DOHH2 (cell line): ENCODE data around the gene NXT1.

ENCODE experiments used
- H3F3A ChIP-seq: fragments of 200-600 bp; sonication (generic), shearing (Covaris generic); 2 replicates; pipeline ENCODE4 v1.6.0; 2016; ENCODE audit warnings: antibody characterized with exemption, mild to moderate bottlenecking; ENCODE audit not compliant: control insufficient read depth, insufficient read depth
- H3K27ac ChIP-seq: fragments of 200-600 bp; sonication (generic); 2 replicates; pipeline ENCODE4 v1.5.1; 2014; ENCODE audit warnings: low read depth, mild to moderate bottlenecking, low read length, moderate library complexity
- H3K27me3 ChIP-seq: fragments of 200-600 bp; sonication (generic); 2 replicates; pipeline ENCODE4 v1.6.1; 2014; ENCODE audit warnings: mild to moderate bottlenecking, low read length, mixed read lengths; ENCODE audit not compliant: control insufficient read depth
- H3K36me3 ChIP-seq: fragments of 200-600 bp; sonication (generic); 2 replicates; pipeline ENCODE4 v1.6.1; 2014; ENCODE audit warnings: mild to moderate bottlenecking, low read length, moderate library complexity, mixed read lengths; ENCODE audit not compliant: control insufficient read depth
- H3K4me1 ChIP-seq: fragments of 200-600 bp; sonication (generic); 2 replicates; pipeline ENCODE4 v1.6.1; 2014; ENCODE audit warnings: mild to moderate bottlenecking, low read length, mixed read lengths; ENCODE audit not compliant: control insufficient read depth
- H3K4me2 ChIP-seq: fragments of 200-600 bp; sonication (generic); 2 replicates; pipeline ENCODE4 v1.6.0; 2014; ENCODE audit warnings: mild to moderate bottlenecking, low read length, moderate library complexity
- H3K4me3 ChIP-seq: fragments of 200-600 bp; sonication (generic); 2 replicates; pipeline ENCODE4 v1.5.1; 2014; ENCODE audit warnings: mild to moderate bottlenecking, low read length, mixed read lengths
- H3K79me2 ChIP-seq: fragments of 200-600 bp; sonication (generic); 2 replicates; pipeline ENCODE4 v1.6.1; 2014; ENCODE audit warnings: mild to moderate bottlenecking, low read length, mixed read lengths; ENCODE audit not compliant: control insufficient read depth
- H3K9me2 ChIP-seq: fragments of 200-600 bp; sonication (generic); replicated peaks from 2 replicates; pipeline ENCODE4 v1.6.1; 2014; ENCODE audit warnings: mild to moderate bottlenecking, low read length, mixed read lengths; ENCODE audit not compliant: control insufficient read depth
- H3K9me3 ChIP-seq: fragments of 200-600 bp; sonication (generic); 2 replicates; pipeline ENCODE4 v1.6.1; 2014; ENCODE audit warnings: antibody characterized with exemption, low read length, mixed read lengths; ENCODE audit not compliant: control insufficient read depth, insufficient read depth
- H4K20me1 ChIP-seq: fragments of 200-600 bp; sonication (generic); 2 replicates; pipeline ENCODE4 v1.6.0; 2014; ENCODE audit warnings: low read depth, mild to moderate bottlenecking, antibody characterized with exemption, low read length, moderate library complexity; ENCODE audit not compliant: control insufficient read depth, insufficient read depth
- EZH2phosphoT487 ChIP-seq: fragments of 200-600 bp; sonication (generic); IDR thresholded peaks from 2 replicates; pipeline ENCODE4 v1.6.1; 2017; ENCODE audit warnings: borderline replicate concordance, mild to moderate bottlenecking, antibody characterized with exemption, low read length, moderate library complexity, mixed read lengths
- TF ChIP-seq, protein P1 (sequence below): fragments of 200-600 bp; sonication (generic); IDR thresholded peaks from one replicate; pipeline ENCODE4 v1.5.1; 2014; ENCODE audit warnings: antibody characterized with exemption, mild to moderate bottlenecking, low read depth, low read length; ENCODE audit not compliant: poor library complexity, severe bottlenecking

Gene NXT1

DNA sequence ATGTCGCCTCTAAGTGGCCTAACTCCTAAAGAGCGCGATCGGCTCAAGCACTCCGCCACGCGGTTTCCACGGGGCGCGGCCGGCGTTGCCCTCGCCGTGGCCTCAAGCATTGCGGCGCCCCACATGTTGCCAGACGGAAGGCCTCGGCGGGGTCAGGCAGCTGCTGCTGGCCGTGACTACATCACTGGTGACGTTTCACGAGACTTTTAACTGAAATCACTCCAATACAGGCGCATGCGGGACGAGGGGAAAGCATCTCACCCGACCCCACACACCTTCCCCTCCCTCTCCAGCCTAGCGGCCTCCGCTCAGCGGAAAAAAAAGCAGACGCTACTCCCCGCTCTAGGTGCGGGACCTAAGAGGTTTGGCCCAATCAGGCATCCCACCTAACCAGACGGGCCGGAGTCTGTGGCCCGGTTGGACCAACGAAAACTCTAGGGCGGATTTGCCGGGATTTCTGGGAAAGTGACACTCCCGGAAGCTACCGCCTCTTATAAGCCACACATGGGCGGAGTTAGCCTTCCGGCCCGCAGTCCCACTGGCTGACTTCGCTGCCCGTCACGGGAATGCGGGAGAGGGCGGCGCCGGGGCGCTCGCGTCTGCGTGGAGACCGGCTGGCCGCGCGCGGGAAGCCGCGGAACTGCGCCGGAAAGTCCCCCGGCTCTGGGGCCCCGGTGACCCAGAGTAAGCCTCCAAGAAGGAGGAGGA is at the start of gene NXT1:
TSS of gene NXT1 (plus strand) at position 596 of the 708 bp plus-strand sequence. CDS start 3,251 bp downstream, outside the sequence.
- peaks cover 16% of the 10 kb centered on the region for H4K20me1 ChIP-seq
- no peaks in the 10 kb centered on the region for H3F3A ChIP-seq
- peak within 1 kb of the TSS; percentile 97 for H3K4me2 ChIP-seq
- H3K79me2 ChIP-seq = peaks cover 63% of the 10 kb centered on the region
- no peaks in the 10 kb centered on the region for H3K9me3 ChIP-seq
- H3K36me3 ChIP-seq = peaks cover 38% of the 10 kb centered on the region
- peaks cover 24% of the 10 kb centered on the region for H3K4me1 ChIP-seq
- peak within 1 kb of the TSS; percentile 93 for H3K27ac ChIP-seq
- no peaks in the 10 kb centered on the region for H3K27me3 ChIP-seq
- H3K9me2 ChIP-seq = no peaks in the 10 kb centered on the region
- H3K4me3 ChIP-seq = peak within 1 kb of the TSS; percentile 92
- no peak for TF ChIP-seq EZH2phosphoT487
- TF ChIP-seq, protein P1, sequence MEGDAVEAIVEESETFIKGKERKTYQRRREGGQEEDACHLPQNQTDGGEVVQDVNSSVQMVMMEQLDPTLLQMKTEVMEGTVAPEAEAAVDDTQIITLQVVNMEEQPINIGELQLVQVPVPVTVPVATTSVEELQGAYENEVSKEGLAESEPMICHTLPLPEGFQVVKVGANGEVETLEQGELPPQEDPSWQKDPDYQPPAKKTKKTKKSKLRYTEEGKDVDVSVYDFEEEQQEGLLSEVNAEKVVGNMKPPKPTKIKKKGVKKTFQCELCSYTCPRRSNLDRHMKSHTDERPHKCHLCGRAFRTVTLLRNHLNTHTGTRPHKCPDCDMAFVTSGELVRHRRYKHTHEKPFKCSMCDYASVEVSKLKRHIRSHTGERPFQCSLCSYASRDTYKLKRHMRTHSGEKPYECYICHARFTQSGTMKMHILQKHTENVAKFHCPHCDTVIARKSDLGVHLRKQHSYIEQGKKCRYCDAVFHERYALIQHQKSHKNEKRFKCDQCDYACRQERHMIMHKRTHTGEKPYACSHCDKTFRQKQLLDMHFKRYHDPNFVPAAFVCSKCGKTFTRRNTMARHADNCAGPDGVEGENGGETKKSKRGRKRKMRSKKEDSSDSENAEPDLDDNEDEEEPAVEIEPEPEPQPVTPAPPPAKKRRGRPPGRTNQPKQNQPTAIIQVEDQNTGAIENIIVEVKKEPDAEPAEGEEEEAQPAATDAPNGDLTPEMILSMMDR = no peak

DNA sequence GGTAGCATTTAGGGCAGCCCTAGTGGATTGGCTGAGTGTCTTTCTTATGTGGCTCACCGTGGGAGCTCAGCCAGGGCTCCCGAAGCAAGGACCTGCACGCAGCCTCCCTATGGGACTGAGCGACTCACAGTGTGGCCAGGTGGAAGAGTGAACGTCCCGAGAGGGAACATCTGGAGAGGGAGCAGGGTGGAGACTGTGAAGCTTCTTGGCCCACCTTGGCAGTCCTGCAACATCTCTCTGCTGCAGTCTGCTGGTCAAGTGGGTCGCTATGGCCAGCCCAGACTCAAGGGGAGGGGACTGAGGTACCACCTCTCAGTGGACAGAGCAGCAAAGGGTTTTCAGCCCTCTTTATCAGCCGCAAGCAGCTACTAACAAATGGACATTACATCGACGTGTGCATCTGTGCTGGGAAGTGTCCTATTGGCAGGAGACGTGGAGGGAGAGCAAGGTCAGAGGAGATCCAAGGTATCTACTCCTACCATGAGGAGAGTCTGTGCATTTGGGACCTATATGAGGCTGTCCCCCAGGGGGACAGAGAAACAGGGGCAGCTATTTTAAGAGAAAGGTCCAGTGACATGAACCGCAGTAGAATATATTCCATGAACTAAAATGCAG is 49.0 kb upstream of the NXT1 start:
- Histone ChIP-seq H3K36me3 (no peaks in the 10 kb centered on the region), H3K9me2 (no peaks in the 10 kb centered on the region), H3F3A (no peaks in the 10 kb centered on the region), H3K27ac (no peak overlapping the region), H3K4me1 (no peaks in the 10 kb centered on the region), H3K27me3 (no peaks in the 10 kb centered on the region), H3K4me2 (no peak overlapping the region), H4K20me1 (no peaks in the 10 kb centered on the region), H3K9me3 (no peaks in the 10 kb centered on the region), H3K79me2 (no peaks in the 10 kb centered on the region), H3K4me3 (no peak overlapping the region)
- TF ChIP-seq, protein P1 = no peak
- no peak for TF ChIP-seq EZH2phosphoT487

DNA sequence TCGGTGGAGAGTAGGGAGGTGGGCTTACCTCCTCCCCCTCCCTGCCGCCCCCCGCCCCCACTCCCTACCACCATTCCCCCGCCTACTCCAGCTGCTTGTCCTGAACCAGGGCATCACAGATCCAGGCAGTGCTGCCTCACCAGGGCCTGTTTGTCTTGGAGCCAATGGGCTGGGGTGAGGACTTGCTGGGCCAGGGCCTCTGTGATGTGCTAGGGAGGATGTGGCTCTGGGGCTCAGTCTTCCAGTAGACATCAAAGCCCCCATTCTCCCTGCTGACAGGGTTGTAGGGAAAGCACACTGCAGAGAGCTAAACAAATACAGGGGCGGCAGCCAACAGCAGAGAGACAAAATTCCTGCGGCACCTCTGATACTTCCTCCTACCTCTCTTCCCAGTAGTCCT is 48.2 kb upstream of the NXT1 start:
- H3K36me3 ChIP-seq = no peaks in the 10 kb centered on the region
- H3K79me2 ChIP-seq = no peaks in the 10 kb centered on the region
- TF ChIP-seq EZH2phosphoT487 = no peak
- TF ChIP-seq, protein P1 = no peak
- H3K27me3 ChIP-seq = no peaks in the 10 kb centered on the region
- H4K20me1 ChIP-seq = no peaks in the 10 kb centered on the region
- no peaks in the 10 kb centered on the region for H3F3A ChIP-seq
- no peak overlapping the region for H3K4me3 ChIP-seq
- no peaks in the 10 kb centered on the region for H3K9me3 ChIP-seq
- no peak overlapping the region for H3K27ac ChIP-seq
- H3K4me1 ChIP-seq = no peaks in the 10 kb centered on the region
- no peak overlapping the region for H3K4me2 ChIP-seq
- no peaks in the 10 kb centered on the region for H3K9me2 ChIP-seq
